ENCODE results near the gene PHEX.

PHEX gene

DNA sequence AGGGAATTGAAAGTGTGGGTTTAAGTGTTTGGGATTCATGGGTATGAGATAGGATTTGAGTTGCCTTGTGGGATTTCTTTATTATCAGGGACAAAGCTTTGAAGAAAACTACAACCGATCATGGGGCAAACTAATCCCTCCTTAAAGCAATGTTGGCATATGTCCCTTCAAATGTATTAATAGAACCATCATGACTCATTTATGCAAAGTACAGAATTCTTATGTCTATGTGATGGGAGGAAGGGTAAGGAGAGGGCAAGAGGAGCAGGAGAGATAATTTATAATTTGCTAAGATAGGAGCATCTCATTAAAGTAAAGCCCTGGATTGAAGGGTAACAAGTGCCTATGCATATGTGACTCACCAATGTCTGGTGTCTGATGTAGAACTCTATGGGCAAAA lies 94.2 kb downstream of the PHEX start:
- DNase-seq (ENCODE audit: low read depth) = no peak
- no peak overlapping the region for H3K4me3 ChIP-seq (ENCODE audit: low read depth, low read length)
- TF ChIP-seq CTCF (IDR thresholded peaks at IDR 0.05; ENCODE audit: low read depth, low read length) = no peak
- no peak for TF ChIP-seq MYC (IDR thresholded peaks at IDR 0.05; ENCODE audit: low read depth, low read length)
- TF ChIP-seq MAX (IDR thresholded peaks at IDR 0.05; ENCODE audit: low read depth, low read length) = no peak
- TF ChIP-seq POLR2A (IDR thresholded peaks at IDR 0.05; ENCODE audit: extremely low read depth, insufficient read length) = no peak

- H3K4me3 ChIP-seq (ENCODE audit: low read depth, low read length) = no peak overlapping the region
- DNase-seq (ENCODE audit: low read depth) = no peak
- TF ChIP-seq MAX (IDR thresholded peaks at IDR 0.05; ENCODE audit: low read depth, low read length) (no peak), POLR2A (IDR thresholded peaks at IDR 0.05; ENCODE audit: extremely low read depth, insufficient read length) (no peak), CTCF (IDR thresholded peaks at IDR 0.05; ENCODE audit: low read depth, low read length) (no peak), MYC (IDR thresholded peaks at IDR 0.05; ENCODE audit: low read depth, low read length) (no peak)
These were observed 96.8 kb downstream of the PHEX start for GRCh38 chrX:22128961-22129360.

GRCh38 chrX:22134681-22135080 lies 102.6 kb downstream of the PHEX start:
- TF ChIP-seq MYC (IDR thresholded peaks at IDR 0.05; ENCODE audit: low read depth, low read length) = no peak
- TF ChIP-seq CTCF (IDR thresholded peaks at IDR 0.05; ENCODE audit: low read depth, low read length) = no peak
- no peak for DNase-seq (ENCODE audit: low read depth)
- no peak overlapping the region for H3K4me3 ChIP-seq (ENCODE audit: low read depth, low read length)

- no peak for DNase-seq (ENCODE audit: low read depth)
- H3K4me3 ChIP-seq (ENCODE audit: low read depth, low read length) = no peak overlapping the region
- TF ChIP-seq MAX (IDR thresholded peaks at IDR 0.05; ENCODE audit: low read depth, low read length) (no peak), MYC (IDR thresholded peaks at IDR 0.05; ENCODE audit: low read depth, low read length) (no peak), POLR2A (IDR thresholded peaks at IDR 0.05; ENCODE audit: extremely low read depth, insufficient read length) (no peak)
These were observed 103.1 kb downstream of the PHEX start for GRCh38 chrX:22135171-22135711.

DNA sequence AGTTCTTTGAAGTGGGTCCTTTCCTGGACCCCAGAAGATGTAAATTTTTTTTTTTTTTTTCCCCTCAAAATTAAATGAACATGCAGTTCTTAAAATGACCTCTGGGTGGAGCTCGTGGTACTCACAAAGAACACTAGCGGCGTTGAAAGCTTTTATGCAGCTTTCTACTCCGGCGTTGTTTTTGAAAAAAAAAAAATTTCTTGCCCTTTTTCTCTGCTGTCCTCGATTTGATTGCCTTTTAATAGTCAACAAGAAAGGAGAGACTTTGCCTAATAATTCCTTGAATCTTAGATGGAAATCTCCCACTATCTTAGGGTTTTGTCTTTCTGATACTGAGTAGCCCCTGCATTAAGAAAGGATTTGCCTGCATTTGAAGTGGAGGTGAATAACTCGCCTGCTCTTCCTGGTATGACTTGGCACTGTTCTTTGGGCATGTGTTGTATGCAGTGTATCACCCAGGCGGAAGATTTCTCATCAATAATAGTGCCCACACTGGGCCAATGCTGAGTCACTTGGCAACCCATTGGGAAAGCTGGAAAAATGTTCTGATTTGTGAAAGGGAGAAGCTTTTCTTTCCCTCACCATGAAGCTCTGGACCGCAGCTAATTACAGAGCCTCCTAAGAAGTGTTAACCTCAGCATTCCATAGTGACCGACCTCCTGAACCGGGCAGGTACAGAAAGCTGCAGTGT lies 104.0 kb downstream of the PHEX start:
- TF ChIP-seq POLR2A (IDR thresholded peaks at IDR 0.05; ENCODE audit: extremely low read depth, insufficient read length) (no peak), CTCF (IDR thresholded peaks at IDR 0.05; ENCODE audit: low read depth, low read length) (peak; percentile 25)
- DNase-seq (ENCODE audit: low read depth) = peak; percentile 35
- no peak overlapping the region for H3K4me3 ChIP-seq (ENCODE audit: low read depth, low read length)

- DNase-seq (ENCODE audit: low read depth) = no peak
- no peak overlapping the region for H3K4me3 ChIP-seq (ENCODE audit: low read depth, low read length)
- TF ChIP-seq MYC (IDR thresholded peaks at IDR 0.05; ENCODE audit: low read depth, low read length) (no peak), MAX (IDR thresholded peaks at IDR 0.05; ENCODE audit: low read depth, low read length) (no peak), POLR2A (IDR thresholded peaks at IDR 0.05; ENCODE audit: extremely low read depth, insufficient read length) (no peak), CTCF (IDR thresholded peaks at IDR 0.05; ENCODE audit: low read depth, low read length) (no peak)
These were observed 104.6 kb downstream of the PHEX start for GRCh38 chrX:22136711-22137110.

Measured in NB4 (cell line).